ENCODE measurements around the gene SRMS. TPM values are rescaled to one million over a fixed set of nuclear protein-coding genes. Genes with fewer than 3 reads are reported as not detected.
A peak's percentile ranks its signal among the peaks of the same experiment; 100 is the strongest.

The SRMS gene
- total RNA-seq, 4 donors from 2014 or later: not detected

DNA sequence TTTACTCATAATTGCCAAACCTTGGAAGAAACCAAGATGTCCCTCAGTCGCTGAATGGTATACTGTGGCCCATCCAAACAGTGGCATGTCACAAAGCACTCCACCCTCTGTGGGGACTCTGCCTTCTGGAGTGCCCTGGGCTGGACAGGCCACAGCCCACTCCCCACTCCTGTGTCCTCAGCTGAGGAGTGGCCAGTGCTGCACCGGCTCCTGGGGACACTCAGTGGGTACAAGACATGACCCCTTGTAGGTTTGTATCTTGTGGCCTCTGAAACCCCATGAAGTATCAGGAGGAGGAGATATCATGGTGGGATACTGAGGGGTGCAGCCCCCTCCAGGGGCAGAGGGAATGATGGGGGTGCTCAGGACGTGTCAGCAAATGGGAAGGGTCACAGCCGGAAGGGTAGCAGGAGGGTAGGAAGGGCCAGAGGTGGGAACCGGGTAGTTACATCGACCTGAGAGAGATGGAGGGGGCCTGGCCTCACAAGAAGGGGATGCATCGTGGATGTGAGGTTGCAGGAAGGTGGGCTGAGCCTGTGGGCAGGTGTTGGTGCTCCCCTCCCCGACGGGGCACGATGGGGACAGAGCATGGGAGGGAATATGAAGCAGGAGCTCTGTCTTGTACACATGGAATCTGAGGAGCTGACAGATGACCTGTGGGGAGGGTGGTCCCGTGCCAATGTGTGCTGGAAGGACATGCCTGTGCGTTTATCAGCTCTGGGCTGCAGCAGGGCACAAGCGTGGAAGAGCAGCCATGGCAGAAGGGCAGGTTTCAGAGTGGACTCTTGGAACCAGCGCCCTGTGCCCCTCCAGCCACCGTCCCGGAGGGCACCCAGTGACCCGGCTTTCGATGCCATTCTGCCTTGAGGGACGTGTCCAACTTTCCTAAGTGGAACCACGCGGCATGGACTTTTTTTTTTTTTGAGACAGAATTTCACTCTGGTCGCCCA, 38.3 kb upstream of the SRMS start:
- Histone ChIP-seq H3K4me3 (no peak overlapping the region), H3K27me3 (no peaks in the 10 kb centered on the region), H3K9me3 (no peaks in the 10 kb centered on the region), H3K36me3 (no peaks in the 10 kb centered on the region), H3K4me1 (no peaks in the 10 kb centered on the region), H3K27ac (no peak overlapping the region)
- DNase-seq: no peak
- intact Hi-C loops (cut with DNase I; ENCODE audit: low total_unique reads): no loop called here
- no peak for TF ChIP-seq POLR2A (IDR thresholded peaks at IDR 0.05)
- TF ChIP-seq, protein P1, sequence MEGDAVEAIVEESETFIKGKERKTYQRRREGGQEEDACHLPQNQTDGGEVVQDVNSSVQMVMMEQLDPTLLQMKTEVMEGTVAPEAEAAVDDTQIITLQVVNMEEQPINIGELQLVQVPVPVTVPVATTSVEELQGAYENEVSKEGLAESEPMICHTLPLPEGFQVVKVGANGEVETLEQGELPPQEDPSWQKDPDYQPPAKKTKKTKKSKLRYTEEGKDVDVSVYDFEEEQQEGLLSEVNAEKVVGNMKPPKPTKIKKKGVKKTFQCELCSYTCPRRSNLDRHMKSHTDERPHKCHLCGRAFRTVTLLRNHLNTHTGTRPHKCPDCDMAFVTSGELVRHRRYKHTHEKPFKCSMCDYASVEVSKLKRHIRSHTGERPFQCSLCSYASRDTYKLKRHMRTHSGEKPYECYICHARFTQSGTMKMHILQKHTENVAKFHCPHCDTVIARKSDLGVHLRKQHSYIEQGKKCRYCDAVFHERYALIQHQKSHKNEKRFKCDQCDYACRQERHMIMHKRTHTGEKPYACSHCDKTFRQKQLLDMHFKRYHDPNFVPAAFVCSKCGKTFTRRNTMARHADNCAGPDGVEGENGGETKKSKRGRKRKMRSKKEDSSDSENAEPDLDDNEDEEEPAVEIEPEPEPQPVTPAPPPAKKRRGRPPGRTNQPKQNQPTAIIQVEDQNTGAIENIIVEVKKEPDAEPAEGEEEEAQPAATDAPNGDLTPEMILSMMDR (IDR thresholded peaks at IDR 0.05): no peak

DNA sequence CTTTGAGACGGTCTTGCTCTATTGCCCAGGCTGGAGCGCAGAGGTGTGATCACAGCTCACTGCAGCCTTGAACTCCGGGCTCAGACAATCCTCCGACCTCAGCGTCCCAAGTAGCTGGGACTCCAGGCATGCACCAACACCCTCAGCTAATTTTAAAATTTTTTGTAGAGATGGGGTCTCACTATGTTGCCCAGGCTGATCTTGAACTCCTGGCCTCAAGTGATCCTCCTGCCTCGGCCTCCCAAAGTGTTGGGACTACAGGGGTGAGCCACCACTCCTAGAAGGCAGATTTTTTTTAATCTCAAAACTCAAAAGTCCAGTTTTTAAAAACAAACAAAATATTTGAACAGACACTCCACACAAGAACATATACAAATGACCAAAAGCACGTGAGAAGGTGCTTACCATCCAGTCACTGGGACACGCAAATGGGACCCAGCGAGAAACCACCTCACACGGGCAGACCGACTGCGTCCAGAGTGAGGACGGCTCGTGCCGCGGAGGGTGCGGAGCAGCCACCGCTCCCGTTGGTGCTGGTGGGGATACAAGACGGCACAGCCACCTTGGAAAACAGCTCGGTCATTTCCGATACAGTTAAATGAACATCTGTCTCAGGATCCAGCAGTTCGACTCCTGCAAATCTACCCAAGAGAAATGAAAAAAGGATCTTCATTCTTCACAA, 35.0 kb upstream of the SRMS start:
- intact Hi-C loops (cut with DNase I; ENCODE audit: low total_unique reads): no loop called here
- H3K4me1 ChIP-seq: no peaks in the 10 kb centered on the region
- no peak for DNase-seq
- no peaks in the 10 kb centered on the region for H3K36me3 ChIP-seq
- no peaks in the 10 kb centered on the region for H3K27me3 ChIP-seq
- no peaks in the 10 kb centered on the region for H3K9me3 ChIP-seq
- no peak overlapping the region for H3K4me3 ChIP-seq
- no peak overlapping the region for H3K27ac ChIP-seq
- TF ChIP-seq POLR2A (IDR thresholded peaks at IDR 0.05): no peak
- TF ChIP-seq, protein P1 (IDR thresholded peaks at IDR 0.05): no peak

DNA sequence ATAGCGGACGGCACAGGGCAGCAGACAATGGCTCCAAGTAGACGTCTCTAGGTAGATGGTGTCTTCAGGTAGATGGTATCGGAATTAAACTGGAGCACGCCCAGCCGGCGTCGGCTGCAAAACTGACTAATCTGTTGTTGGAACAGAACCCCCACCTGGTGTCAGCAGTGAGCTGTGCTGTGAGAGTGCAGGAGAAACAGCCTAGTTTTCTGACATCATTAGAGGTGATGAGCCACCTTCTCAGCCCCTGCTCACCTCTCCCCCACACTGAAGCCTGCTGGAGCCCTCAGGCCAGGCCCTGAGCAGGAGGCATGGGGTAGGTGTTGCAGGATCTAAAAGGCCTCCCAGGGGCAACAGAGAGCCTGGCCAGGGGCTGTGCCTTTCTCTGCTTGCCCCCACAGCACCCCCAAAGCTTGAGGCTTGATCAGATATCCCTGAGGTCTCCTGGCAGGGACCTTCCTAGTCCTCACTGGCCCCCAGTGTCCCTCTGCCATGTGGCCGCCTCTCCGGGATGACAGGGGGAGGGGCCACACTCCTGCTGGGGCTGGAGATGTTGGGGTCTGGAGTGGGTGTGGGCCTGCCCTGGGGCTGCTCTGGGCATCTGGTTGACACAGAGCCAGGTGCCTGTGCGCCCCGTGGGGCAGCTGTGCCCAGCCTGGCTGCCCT, 33.4 kb upstream of the SRMS start:
- TF ChIP-seq, protein P1 (IDR thresholded peaks at IDR 0.05): peak in 1 of 4 experiments; percentile 6
- no peak for TF ChIP-seq POLR2A (IDR thresholded peaks at IDR 0.05)
- Histone ChIP-seq H3K9me3 (no peaks in the 10 kb centered on the region), H3K27ac (no peak overlapping the region), H3K27me3 (no peaks in the 10 kb centered on the region), H3K4me1 (no peaks in the 10 kb centered on the region), H3K36me3 (no peaks in the 10 kb centered on the region), H3K4me3 (no peak overlapping the region)
- intact Hi-C loops (cut with DNase I; ENCODE audit: low total_unique reads): no loop called here
- DNase-seq: peak in 1 of 2 donors; percentile 19

DNA sequence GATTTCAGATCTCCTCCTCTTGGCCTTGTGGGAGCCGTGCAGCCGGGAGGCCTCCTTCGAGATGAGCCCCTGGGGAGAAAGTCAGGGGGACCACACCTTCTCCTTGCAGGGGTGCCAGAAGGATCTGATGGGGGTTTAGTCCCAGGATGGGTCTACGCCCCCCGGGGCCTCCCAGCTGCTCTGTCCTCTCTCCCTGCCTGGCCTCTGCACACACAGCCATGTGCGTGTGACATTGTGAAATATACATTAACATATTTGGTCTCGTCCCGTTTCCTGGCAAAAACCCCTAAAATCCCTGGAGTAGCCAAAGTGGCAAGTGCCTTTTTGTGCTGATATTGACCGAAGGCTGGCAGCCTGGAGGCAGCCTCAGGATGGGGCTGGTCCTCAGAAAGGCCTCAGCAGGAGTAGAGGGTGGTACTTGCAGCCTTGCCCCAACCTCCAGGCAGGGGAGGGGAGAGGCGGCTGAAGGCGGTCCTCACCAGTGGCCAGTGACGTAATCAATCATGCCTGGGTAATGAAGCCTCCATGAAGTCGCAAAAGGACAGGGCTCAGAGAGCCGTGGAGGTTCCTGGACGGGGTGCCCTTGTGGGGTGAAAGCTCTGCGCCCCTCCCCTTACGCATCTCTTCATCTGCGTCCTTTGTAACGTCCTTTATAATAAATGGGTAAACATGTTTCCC, 31.6 kb upstream of the SRMS start:
- Histone ChIP-seq H3K4me1 (no peaks in the 10 kb centered on the region), H3K36me3 (no peaks in the 10 kb centered on the region), H3K27ac (no peak overlapping the region), H3K4me3 (no peak overlapping the region), H3K27me3 (no peaks in the 10 kb centered on the region), H3K9me3 (no peaks in the 10 kb centered on the region)
- TF ChIP-seq, protein P1 (IDR thresholded peaks at IDR 0.05): no peak
- no peak for TF ChIP-seq POLR2A (IDR thresholded peaks at IDR 0.05)
- DNase-seq: no peak
- intact Hi-C loops (cut with DNase I; ENCODE audit: low total_unique reads): no loop called here
